ENCODE data around the gene SGSM2. TPM values are rescaled to one million over a fixed set of nuclear protein-coding genes. Genes with fewer than 3 reads are reported as not detected.

The SGSM2 gene
- total and polyA plus RNA-seq, 2 of the 13 experiments (the other 11 are each of a cell fraction or from before 2014, with no cell fraction given), result 30.4 to 51.3 TPM

DNA sequence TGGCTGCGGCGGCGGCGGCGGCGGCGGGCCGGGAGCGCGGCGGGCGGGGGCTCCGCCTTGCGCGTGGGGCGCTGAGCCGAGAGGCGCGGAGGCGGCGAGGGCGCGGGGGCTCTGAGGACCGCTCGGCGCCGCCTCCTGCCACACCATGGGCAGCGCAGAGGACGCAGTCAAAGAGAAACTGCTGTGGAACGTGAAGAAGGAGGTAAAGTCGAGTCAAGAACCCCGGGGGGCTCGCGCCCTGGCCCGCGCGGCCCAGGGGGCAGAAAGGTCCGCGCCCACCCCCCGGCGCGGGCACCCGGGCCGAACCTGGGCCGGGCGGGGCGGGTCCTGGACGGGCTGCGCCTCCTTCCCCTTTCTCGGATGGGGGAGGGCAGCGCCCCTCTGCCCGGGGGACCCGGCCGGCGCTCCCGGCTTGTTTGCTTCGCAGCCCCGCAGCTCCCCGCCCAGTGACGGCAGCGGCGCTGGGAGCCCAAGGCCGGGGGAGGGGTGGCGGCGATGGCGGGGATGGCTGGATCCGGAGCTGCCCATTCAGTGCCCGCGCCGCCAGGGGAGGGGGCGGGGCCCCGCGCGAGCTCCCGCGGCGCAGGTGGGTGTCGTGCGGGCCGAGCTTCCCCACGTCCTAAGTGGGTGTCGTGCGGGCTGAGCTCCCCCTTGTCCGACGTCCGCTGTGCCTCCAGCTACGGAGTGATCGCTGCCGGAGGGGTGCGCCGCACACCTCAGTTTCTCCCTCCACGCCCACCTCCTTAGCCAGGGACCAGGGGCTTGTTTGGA lies 428 bp downstream of the SGSM2 start (continued):
- TF ChIP-seq, protein P1, sequence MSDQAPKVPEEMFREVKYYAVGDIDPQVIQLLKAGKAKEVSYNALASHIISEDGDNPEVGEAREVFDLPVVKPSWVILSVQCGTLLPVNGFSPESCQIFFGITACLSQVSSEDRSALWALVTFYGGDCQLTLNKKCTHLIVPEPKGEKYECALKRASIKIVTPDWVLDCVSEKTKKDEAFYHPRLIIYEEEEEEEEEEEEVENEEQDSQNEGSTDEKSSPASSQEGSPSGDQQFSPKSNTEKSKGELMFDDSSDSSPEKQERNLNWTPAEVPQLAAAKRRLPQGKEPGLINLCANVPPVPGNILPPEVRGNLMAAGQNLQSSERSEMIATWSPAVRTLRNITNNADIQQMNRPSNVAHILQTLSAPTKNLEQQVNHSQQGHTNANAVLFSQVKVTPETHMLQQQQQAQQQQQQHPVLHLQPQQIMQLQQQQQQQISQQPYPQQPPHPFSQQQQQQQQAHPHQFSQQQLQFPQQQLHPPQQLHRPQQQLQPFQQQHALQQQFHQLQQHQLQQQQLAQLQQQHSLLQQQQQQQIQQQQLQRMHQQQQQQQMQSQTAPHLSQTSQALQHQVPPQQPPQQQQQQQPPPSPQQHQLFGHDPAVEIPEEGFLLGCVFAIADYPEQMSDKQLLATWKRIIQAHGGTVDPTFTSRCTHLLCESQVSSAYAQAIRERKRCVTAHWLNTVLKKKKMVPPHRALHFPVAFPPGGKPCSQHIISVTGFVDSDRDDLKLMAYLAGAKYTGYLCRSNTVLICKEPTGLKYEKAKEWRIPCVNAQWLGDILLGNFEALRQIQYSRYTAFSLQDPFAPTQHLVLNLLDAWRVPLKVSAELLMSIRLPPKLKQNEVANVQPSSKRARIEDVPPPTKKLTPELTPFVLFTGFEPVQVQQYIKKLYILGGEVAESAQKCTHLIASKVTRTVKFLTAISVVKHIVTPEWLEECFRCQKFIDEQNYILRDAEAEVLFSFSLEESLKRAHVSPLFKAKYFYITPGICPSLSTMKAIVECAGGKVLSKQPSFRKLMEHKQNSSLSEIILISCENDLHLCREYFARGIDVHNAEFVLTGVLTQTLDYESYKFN (CRISPR knock-in tag; conservative IDR thresholded peaks at IDR 0.05), result no peak
- TF ChIP-seq SSRP1 (CRISPR knock-in tag; IDR thresholded peaks at IDR 0.05) (no peak), ZNF7 (CRISPR knock-in tag; IDR thresholded peaks at IDR 0.05) (no peak), RFXANK (CRISPR knock-in tag; IDR thresholded peaks at IDR 0.05) (no peak), ZNF619 (CRISPR knock-in tag; IDR thresholded peaks at IDR 0.05) (0 out of 2 replicates have a peak, but pooled peaks have one; percentile 25), DR1 (CRISPR knock-in tag; IDR thresholded peaks at IDR 0.05) (no peak), ZNF430 (CRISPR knock-in tag; IDR thresholded peaks at IDR 0.05) (0 out of 2 replicates have a peak, but pooled peaks have one; percentile 37), ZFP90 (CRISPR knock-in tag; IDR thresholded peaks at IDR 0.05; ENCODE audit: borderline replicate concordance) (no peak), KLF13 (CRISPR knock-in tag; IDR thresholded peaks at IDR 0.05) (no peak), HNRNPH1 (optimal IDR thresholded peaks at IDR 0.05; ENCODE audit: low read depth, low read length) (no peak), TEAD3 (CRISPR knock-in tag; optimal IDR thresholded peaks at IDR 0.05; ENCODE audit: borderline replicate concordance) (no peak), CC2D1A (CRISPR knock-in tag; IDR thresholded peaks at IDR 0.05) (no peak), TOPORS (CRISPR knock-in tag; IDR thresholded peaks at IDR 0.05) (0 out of 2 replicates have a peak, but pooled peaks have one; percentile 40), ZNF263 (CRISPR knock-in tag; IDR thresholded peaks at IDR 0.05) (no peak), XBP1 (CRISPR knock-in tag; IDR thresholded peaks at IDR 0.05) (no peak), TGIF2 (CRISPR knock-in tag; IDR thresholded peaks at IDR 0.05) (no peak), ATF7-NPFF (CRISPR knock-in tag; IDR thresholded peaks at IDR 0.05; ENCODE audit: low read depth) (no peak), ZNF354B (CRISPR knock-in tag; IDR thresholded peaks at IDR 0.05) (no peak), RXRB (CRISPR knock-in tag; IDR thresholded peaks at IDR 0.05; ENCODE audit: borderline replicate concordance) (no peak), ELF4 (CRISPR knock-in tag; IDR thresholded peaks at IDR 0.05; ENCODE audit: borderline replicate concordance) (no peak), STAT5B (CRISPR knock-in tag; IDR thresholded peaks at IDR 0.05) (no peak)
- TF ChIP-seq, protein P2, sequence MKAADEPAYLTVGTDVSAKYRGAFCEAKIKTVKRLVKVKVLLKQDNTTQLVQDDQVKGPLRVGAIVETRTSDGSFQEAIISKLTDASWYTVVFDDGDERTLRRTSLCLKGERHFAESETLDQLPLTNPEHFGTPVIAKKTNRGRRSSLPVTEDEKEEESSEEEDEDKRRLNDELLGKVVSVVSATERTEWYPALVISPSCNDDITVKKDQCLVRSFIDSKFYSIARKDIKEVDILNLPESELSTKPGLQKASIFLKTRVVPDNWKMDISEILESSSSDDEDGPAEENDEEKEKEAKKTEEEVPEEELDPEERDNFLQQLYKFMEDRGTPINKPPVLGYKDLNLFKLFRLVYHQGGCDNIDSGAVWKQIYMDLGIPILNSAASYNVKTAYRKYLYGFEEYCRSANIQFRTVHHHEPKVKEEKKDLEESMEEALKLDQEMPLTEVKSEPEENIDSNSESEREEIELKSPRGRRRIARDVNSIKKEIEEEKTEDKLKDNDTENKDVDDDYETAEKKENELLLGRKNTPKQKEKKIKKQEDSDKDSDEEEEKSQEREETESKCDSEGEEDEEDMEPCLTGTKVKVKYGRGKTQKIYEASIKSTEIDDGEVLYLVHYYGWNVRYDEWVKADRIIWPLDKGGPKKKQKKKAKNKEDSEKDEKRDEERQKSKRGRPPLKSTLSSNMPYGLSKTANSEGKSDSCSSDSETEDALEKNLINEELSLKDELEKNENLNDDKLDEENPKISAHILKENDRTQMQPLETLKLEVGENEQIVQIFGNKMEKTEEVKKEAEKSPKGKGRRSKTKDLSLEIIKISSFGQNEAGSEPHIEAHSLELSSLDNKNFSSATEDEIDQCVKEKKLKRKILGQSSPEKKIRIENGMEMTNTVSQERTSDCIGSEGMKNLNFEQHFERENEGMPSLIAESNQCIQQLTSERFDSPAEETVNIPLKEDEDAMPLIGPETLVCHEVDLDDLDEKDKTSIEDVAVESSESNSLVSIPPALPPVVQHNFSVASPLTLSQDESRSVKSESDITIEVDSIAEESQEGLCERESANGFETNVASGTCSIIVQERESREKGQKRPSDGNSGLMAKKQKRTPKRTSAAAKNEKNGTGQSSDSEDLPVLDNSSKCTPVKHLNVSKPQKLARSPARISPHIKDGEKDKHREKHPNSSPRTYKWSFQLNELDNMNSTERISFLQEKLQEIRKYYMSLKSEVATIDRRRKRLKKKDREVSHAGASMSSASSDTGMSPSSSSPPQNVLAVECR (CRISPR knock-in tag; IDR thresholded peaks at IDR 0.05; ENCODE audit: borderline replicate concordance), result no peak
- TF ChIP-seq, protein P3, sequence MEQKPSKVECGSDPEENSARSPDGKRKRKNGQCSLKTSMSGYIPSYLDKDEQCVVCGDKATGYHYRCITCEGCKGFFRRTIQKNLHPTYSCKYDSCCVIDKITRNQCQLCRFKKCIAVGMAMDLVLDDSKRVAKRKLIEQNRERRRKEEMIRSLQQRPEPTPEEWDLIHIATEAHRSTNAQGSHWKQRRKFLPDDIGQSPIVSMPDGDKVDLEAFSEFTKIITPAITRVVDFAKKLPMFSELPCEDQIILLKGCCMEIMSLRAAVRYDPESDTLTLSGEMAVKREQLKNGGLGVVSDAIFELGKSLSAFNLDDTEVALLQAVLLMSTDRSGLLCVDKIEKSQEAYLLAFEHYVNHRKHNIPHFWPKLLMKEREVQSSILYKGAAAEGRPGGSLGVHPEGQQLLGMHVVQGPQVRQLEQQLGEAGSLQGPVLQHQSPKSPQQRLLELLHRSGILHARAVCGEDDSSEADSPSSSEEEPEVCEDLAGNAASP (CRISPR knock-in tag; IDR thresholded peaks at IDR 0.05; ENCODE audit: borderline replicate concordance), result no peak

Data from HepG2 (cell line).